ENCODE measurements around the gene S1PR1. TPM values are rescaled to one million over a fixed set of nuclear protein-coding genes. Genes with fewer than 3 reads are reported as not detected.

Gene S1PR1
- total and polyA plus RNA-seq, 10 donors = 42.5 to 219 (median 122) TPM

DNA sequence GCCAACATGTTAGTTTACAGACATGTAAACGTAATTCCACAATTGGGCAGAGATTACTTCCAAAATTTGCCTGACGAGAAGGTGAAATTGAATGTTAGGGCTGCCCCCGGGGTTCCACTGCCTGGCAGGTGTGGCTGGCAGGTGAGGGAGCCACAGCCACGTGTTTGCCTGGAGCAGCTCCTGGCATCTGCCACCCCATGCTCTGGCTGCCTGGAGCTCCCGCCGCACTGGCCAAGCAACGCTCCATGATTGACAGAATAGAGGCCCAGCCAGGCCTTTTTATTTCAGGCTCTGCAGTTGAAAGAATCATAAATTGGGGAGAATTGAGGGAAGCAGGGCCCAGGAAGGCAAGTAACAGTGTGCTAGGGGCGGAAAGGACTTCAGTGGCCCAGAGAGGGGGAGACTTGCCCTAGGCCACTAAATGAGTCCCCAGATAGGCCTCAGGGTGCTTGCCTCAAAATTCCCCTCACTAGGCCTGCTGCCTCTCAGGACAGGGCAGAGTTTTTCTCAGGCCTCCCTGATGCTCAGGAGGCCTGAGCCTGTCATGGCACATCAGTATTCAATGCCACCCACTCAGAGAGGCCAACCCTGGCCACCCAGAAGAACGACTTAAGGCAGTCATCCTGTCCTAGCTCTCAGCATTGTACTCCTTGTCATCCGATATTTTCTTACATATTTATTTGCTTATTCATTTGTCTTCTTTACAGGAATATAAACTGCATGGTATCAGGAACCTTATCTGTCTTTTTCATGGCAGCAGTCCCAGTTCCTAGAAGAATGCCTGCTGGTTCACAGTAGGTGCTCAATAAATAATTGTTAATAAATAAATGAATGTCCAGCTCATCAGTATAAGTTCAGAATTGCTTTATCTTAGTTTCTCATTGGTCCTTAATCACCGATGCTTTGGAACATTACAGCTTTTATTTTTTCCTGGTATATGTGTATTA lies 16.6 kb upstream of the S1PR1 start:
- 86 to 97% (median 90%) methylated on average over 11 of the region's 11 CpGs for WGBS, 5 donors
- TF ChIP-seq CTCF (IDR thresholded peaks at IDR 0.05 in 8 of 11, conservative IDR thresholded peaks at IDR 0.05 in 3 of 11) = no peak
- no peak for TF ChIP-seq POLR2AphosphoS5 (IDR thresholded peaks at IDR 0.05)
- no peak for TF ChIP-seq POLR2A (IDR thresholded peaks at IDR 0.05)
- H3K4me1 ChIP-seq = peaks cover 0 to 14% (median 3%) of the 10 kb centered on the region in 6 donors
- DNase-seq = no peak
- H3K4me3 ChIP-seq = no peak overlapping the region
- no peaks in the 10 kb centered on the region for H3K36me3 ChIP-seq
- no peaks in the 10 kb centered on the region for H3K27me3 ChIP-seq (replicated peaks in 1 of 7)
- intact Hi-C loops (cut with DNase I; ENCODE audit: low total_unique reads) = no loop called here
- H3K27ac ChIP-seq = no peak overlapping the region
- H3K9me3 ChIP-seq = no peaks in the 10 kb centered on the region

GRCh38 chr1:101220906-101221305 lies 15.9 kb upstream of the S1PR1 start:
- TF ChIP-seq CTCF (IDR thresholded peaks at IDR 0.05 in 8 of 11, conservative IDR thresholded peaks at IDR 0.05 in 3 of 11) = no peak
- TF ChIP-seq POLR2AphosphoS5 (IDR thresholded peaks at IDR 0.05) = no peak
- no peak for TF ChIP-seq POLR2A (IDR thresholded peaks at IDR 0.05)
- no peak overlapping the region for H3K27ac ChIP-seq
- no peak for DNase-seq
- H3K4me1 ChIP-seq = peaks cover 0 to 14% (median 3%) of the 10 kb centered on the region in 6 donors
- no peaks in the 10 kb centered on the region for H3K36me3 ChIP-seq
- WGBS, 5 donors = 68 to 77% (median 76%) methylated on average over 4 of the region's 4 CpGs
- H3K9me3 ChIP-seq = no peaks in the 10 kb centered on the region
- no peaks in the 10 kb centered on the region for H3K27me3 ChIP-seq (replicated peaks in 1 of 7)
- no peak overlapping the region for H3K4me3 ChIP-seq
- intact Hi-C loops (cut with DNase I; ENCODE audit: low total_unique reads) = no loop called here

DNA sequence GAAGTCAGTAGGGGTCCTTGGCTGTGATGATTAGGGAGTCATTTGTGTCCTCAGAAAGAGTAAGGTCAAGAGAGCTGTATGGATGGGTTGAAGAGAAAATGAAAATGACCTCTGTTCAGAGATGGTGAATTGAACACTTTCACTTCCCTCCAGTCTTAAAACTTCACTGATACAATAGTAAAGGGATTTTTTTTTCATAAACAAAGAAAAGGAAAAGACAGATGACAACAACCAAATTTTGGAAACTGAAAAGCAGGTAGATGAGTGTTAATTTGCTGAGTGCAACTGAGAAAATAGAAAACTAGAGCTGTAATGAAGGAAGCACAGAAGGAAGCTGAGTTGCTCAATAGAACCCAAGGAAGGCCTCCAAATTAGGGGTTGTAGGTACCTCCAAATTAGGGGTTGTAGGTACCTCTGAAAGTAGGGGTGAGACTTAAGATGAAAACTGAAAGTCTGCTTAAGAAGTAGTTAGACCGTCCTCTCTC lies 14.8 kb upstream of the S1PR1 start:
- WGBS, 5 donors = 50 to 97% (median 76%) methylated on average over 1 of the region's 1 CpG
- TF ChIP-seq POLR2AphosphoS5 (IDR thresholded peaks at IDR 0.05) (no peak), POLR2A (IDR thresholded peaks at IDR 0.05) (no peak), CTCF (IDR thresholded peaks at IDR 0.05 in 8 of 11, conservative IDR thresholded peaks at IDR 0.05 in 3 of 11) (no peak)
- H3K27me3 ChIP-seq (replicated peaks in 1 of 7) = no peaks in the 10 kb centered on the region
- no peak overlapping the region for H3K4me3 ChIP-seq
- no peaks in the 10 kb centered on the region for H3K36me3 ChIP-seq
- H3K9me3 ChIP-seq = no peaks in the 10 kb centered on the region
- peak overlapping the region in 6 of 8 donors; percentile 7 to 61 (median 44) for H3K27ac ChIP-seq
- no peak for DNase-seq
- intact Hi-C loops (cut with DNase I; ENCODE audit: low total_unique reads) = no loop called here
- H3K4me1 ChIP-seq = peaks cover 0 to 14% (median 3%) of the 10 kb centered on the region in 6 donors

- Histone ChIP-seq H3K27ac (no peak overlapping the region), H3K27me3 (replicated peaks in 1 of 7) (no peaks in the 10 kb centered on the region), H3K4me3 (no peak overlapping the region), H3K9me3 (peaks cover 0 to 6% (median 0%) of the 10 kb centered on the region in 8 donors), H3K4me1 (peaks cover 0 to under 1% (median 0%) of the 10 kb centered on the region in 6 donors), H3K36me3 (no peaks in the 10 kb centered on the region)
- TF ChIP-seq POLR2AphosphoS5 (IDR thresholded peaks at IDR 0.05) (no peak), CTCF (IDR thresholded peaks at IDR 0.05 in 8 of 11, conservative IDR thresholded peaks at IDR 0.05 in 3 of 11) (no peak), POLR2A (IDR thresholded peaks at IDR 0.05) (no peak)
- DNase-seq = no peak
- intact Hi-C loops (cut with DNase I; ENCODE audit: low total_unique reads) = no loop called here
- 70 to 88% (median 83%) methylated on average over 2 of the region's 2 CpGs for WGBS, 5 donors
Measured at GRCh38 chr1:101227837-101228236, 9.0 kb upstream of the S1PR1 start.
